Gastroesophageal sphincter (tissue), 3 donors: ENCODE results near the gene DCPS.

Experiments used
- EP300 ChIP-seq: sonication (generic); formaldehyde crosslinking; IDR thresholded peaks from one replicate; pipeline ENCODE4 v1.6.1; 2017; ENCODE audit warnings: antibody characterized with exemption, mild to moderate bottlenecking
- POLR2A ChIP-seq, 2 donors: fragments of 450-650 bp; IDR thresholded peaks; one replicate each; pipeline ENCODE4 v1.6.1; 2017; ENCODE audit warnings: antibody characterized with exemption in 2 of 2, mild to moderate bottlenecking in 2 of 2, moderate library complexity in 1 of 2
- POLR2AphosphoS5 ChIP-seq: sonication (generic); formaldehyde crosslinking; IDR thresholded peaks from one replicate; pipeline ENCODE4 v1.6.1; 2017; ENCODE audit warnings: antibody characterized with exemption
- TF ChIP-seq, protein P1 (sequence below), 4 experiments: fragments of 200-600 bp in 2 of 4; fragments of 450-650 bp in 2 of 4; sonication (generic) in 1 of 4; IDR thresholded peaks; one replicate each; pipeline ENCODE4 v1.5.1; 2017 to 2019; ENCODE audit warnings: antibody characterized with exemption in 4 of 4, mild to moderate bottlenecking in 2 of 4, moderate library complexity in 2 of 4

- TF ChIP-seq, protein P1, sequence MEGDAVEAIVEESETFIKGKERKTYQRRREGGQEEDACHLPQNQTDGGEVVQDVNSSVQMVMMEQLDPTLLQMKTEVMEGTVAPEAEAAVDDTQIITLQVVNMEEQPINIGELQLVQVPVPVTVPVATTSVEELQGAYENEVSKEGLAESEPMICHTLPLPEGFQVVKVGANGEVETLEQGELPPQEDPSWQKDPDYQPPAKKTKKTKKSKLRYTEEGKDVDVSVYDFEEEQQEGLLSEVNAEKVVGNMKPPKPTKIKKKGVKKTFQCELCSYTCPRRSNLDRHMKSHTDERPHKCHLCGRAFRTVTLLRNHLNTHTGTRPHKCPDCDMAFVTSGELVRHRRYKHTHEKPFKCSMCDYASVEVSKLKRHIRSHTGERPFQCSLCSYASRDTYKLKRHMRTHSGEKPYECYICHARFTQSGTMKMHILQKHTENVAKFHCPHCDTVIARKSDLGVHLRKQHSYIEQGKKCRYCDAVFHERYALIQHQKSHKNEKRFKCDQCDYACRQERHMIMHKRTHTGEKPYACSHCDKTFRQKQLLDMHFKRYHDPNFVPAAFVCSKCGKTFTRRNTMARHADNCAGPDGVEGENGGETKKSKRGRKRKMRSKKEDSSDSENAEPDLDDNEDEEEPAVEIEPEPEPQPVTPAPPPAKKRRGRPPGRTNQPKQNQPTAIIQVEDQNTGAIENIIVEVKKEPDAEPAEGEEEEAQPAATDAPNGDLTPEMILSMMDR (IDR thresholded peaks at IDR 0.05), result no peak
- no peak for TF ChIP-seq POLR2AphosphoS5
- no peak for TF ChIP-seq POLR2A (IDR thresholded peaks at IDR 0.05)
- TF ChIP-seq EP300, result no peak
Observed at GRCh38 chr11:126347751-126348668, 44.1 kb downstream of the DCPS start.
